Thoracic aorta (tissue), 2 donors: Measurements from ENCODE around the gene KRT72. TPM values are rescaled to one million over a fixed set of nuclear protein-coding genes. Genes with fewer than 3 reads are reported as not detected.

Experiments used
- ATAC-seq: fragments of 150-250 bp; one replicate; pipeline ENCODE4 v1.8.0; 2017; ENCODE audit warnings: low read depth; ENCODE audit not compliant: insufficient number of reproducible peaks, low FRiP score
- DNase-seq: peaks from one replicate; pipeline ENCODE4 v3.0.0-alpha.2; 2020; ENCODE audit warnings: low spot score
- H3K27ac ChIP-seq, 2 donors: fragments of 200-600 bp; sonication (generic); 1 replicate in 1 of 2; 2 replicates in 1 of 2; pipeline ENCODE4 v1.5.1; 2016; ENCODE audit warnings: mild to moderate bottlenecking in 2 of 2, moderate library complexity in 2 of 2
- H3K27me3 ChIP-seq: fragments of 200-600 bp; sonication (generic); replicated peaks from 2 replicates; pipeline ENCODE4 v1.6.0; 2016; ENCODE audit warnings: mild to moderate bottlenecking; ENCODE audit not compliant: insufficient read depth
- H3K36me3 ChIP-seq: fragments of 200-600 bp; sonication (generic); one replicate; pipeline ENCODE4 v1.5.1; 2016
- H3K4me1 ChIP-seq, 2 donors: fragments of 200-600 bp; sonication (generic); 1 replicate in 1 of 2; 2 replicates in 1 of 2; pipeline versions ENCODE4 v1.5.1 to v1.6.0; 2016; ENCODE audit warnings: low read depth in 2 of 2, mild to moderate bottlenecking in 1 of 2; ENCODE audit not compliant: control insufficient read depth in 1 of 2
- H3K4me3 ChIP-seq: fragments of 200-600 bp; sonication (generic); 2 replicates; pipeline ENCODE4 v1.5.1; 2016; ENCODE audit warnings: mild to moderate bottlenecking
- H3K9me3 ChIP-seq: fragments of 200-600 bp; sonication (generic); 2 replicates; pipeline ENCODE4 v1.5.1; 2016
- total RNA-seq, 2 donors: library from RNA; depleted of rRNA; stranded (reverse); fragments of >200 nt; gene quantifications; one replicate each; pipeline versions ENCODE4 v1.1.0 to v1.2.3, GENCODE V29; 2016
- TF ChIP-seq, protein P1 (sequence below): fragments of 200-600 bp; sonication (generic); IDR thresholded peaks from one replicate; pipeline ENCODE4 v1.5.1; 2019; ENCODE audit warnings: antibody characterized with exemption

KRT72 gene
- not detected for total RNA-seq

DNA sequence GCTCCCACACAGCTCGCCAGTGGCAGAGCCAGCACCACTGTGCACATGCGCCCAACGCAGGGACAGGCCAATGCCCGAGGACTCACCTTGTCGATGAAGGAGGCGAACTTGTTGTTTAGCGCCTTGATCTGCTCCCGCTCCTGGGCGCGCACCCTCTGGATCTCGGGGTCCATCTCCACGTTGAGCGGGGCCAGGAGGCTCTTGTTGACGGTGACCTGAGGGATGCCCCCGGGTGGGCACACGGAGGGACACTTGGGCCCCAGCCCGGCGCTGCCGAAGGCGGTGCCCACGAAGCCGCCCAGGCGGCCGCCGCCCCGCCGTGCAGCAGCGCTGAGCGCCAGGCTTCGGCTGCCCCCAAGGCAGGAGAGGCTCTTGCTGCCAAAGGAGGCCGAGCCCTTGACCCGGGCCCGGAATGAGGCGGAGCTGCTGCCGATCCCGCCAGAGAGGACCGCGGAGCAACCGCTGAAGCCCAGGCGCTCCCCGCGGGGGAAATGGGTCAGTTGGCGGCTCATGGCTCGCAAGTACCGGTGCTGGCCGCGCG is at the start of gene KRT72:
TSS of gene KRT72 (minus strand) at position 523 of the 541 bp plus-strand sequence. CDS start at position 512, 11 bp downstream.
- no peak for ATAC-seq
- H3K9me3 ChIP-seq = no peaks in the 10 kb centered on the region
- no peak within 1 kb of the TSS for H3K27ac ChIP-seq
- H3K36me3 ChIP-seq = no peaks in the 10 kb centered on the region
- TF ChIP-seq, protein P1, sequence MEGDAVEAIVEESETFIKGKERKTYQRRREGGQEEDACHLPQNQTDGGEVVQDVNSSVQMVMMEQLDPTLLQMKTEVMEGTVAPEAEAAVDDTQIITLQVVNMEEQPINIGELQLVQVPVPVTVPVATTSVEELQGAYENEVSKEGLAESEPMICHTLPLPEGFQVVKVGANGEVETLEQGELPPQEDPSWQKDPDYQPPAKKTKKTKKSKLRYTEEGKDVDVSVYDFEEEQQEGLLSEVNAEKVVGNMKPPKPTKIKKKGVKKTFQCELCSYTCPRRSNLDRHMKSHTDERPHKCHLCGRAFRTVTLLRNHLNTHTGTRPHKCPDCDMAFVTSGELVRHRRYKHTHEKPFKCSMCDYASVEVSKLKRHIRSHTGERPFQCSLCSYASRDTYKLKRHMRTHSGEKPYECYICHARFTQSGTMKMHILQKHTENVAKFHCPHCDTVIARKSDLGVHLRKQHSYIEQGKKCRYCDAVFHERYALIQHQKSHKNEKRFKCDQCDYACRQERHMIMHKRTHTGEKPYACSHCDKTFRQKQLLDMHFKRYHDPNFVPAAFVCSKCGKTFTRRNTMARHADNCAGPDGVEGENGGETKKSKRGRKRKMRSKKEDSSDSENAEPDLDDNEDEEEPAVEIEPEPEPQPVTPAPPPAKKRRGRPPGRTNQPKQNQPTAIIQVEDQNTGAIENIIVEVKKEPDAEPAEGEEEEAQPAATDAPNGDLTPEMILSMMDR = no peak
- H3K4me3 ChIP-seq = no peak within 1 kb of the TSS
- no peak for DNase-seq
- H3K27me3 ChIP-seq = no peaks in the 10 kb centered on the region
- no peaks in the 10 kb centered on the region for H3K4me1 ChIP-seq

DNA sequence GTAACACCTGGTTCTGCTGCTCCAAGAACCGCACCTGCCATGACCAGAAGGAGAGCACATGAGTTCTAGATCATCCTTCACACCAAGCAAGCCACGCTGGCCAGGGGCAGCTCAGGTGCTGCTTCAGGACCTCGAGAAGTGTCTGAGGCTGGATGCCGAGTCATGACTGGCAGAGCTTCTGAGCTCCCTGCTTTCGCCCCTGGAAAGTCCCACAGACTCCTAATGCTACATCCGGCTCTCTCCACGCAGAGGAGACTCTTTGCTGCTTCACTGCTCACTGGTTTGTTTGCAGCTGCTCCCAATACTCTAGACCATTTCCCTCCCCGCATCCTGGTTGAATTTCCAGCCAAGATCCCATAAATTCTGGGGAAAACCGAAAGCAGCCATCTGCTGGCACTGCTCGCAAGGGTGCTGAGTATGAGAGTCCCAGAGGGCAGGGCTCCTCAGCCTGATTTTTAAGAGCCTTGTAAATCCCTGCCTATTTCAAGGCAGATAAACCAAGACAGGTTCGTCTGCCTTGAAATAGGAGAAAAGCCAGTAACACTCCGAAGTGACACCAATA is 49.3 kb upstream of the KRT72 start:
- H3K4me1 ChIP-seq = no peaks in the 10 kb centered on the region
- DNase-seq (no peak), ATAC-seq (no peak)
- peak overlapping the region; percentile 31 for H3K4me3 ChIP-seq
- no peaks in the 10 kb centered on the region for H3K27me3 ChIP-seq
- H3K27ac ChIP-seq = no peak overlapping the region
- TF ChIP-seq, protein P1 = no peak
- H3K36me3 ChIP-seq = no peaks in the 10 kb centered on the region
- no peaks in the 10 kb centered on the region for H3K9me3 ChIP-seq

DNA sequence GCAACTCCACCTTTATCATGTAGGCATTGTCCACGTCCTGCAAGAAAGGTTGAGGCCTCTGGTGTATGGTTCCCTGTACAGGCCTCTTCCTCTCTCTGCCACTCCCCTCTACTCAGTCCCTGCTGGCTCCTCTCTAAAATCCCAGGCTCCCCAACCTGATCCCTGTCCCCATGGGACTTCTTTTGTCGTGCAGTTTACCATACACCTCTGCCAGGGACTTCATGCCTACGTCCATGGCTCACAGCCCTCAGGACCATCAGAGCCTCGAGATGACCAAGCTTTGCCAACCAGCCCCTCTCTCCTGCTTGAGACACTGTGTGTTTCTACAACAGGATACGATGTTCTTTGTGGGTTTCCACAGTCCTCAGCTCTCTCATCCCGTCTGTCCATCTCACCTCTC is 47.8 kb upstream of the KRT72 start:
- ATAC-seq (no peak), DNase-seq (no peak)
- Histone ChIP-seq H3K9me3 (no peaks in the 10 kb centered on the region), H3K36me3 (no peaks in the 10 kb centered on the region), H3K4me3 (no peak overlapping the region), H3K27me3 (no peaks in the 10 kb centered on the region), H3K4me1 (no peaks in the 10 kb centered on the region), H3K27ac (no peak overlapping the region)
- TF ChIP-seq, protein P1 = no peak

DNA sequence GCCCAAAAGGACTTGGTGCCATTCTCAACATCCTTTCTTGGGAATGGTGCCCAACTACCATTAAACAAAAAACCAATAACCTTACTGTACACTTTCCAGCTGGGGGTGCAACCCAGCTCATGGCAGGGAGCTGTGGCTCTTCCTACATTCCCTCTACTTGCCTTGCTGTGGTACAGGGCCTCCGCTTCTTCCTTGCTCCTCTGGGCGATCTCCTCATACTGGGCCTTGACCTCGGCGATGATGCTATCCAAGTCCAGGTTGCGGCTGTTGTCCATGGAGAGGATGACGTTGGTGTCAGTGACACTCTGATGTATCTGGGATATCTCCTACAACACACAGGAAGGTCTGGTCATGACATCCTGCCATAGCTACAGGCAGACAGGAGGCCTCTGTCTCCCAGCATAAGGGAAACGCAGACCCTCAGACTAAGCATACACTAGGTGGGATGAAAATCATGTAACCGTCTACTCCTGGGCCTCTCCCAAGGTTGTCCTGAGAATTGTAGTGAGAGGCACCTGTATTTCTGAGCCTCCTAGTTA is 46.8 kb upstream of the KRT72 start:
- no peaks in the 10 kb centered on the region for H3K9me3 ChIP-seq
- no peaks in the 10 kb centered on the region for H3K4me1 ChIP-seq
- ATAC-seq (no peak), DNase-seq (no peak)
- TF ChIP-seq, protein P1 = no peak
- H3K4me3 ChIP-seq = no peak overlapping the region
- H3K36me3 ChIP-seq = no peaks in the 10 kb centered on the region
- no peak overlapping the region for H3K27ac ChIP-seq
- H3K27me3 ChIP-seq = no peaks in the 10 kb centered on the region

DNA sequence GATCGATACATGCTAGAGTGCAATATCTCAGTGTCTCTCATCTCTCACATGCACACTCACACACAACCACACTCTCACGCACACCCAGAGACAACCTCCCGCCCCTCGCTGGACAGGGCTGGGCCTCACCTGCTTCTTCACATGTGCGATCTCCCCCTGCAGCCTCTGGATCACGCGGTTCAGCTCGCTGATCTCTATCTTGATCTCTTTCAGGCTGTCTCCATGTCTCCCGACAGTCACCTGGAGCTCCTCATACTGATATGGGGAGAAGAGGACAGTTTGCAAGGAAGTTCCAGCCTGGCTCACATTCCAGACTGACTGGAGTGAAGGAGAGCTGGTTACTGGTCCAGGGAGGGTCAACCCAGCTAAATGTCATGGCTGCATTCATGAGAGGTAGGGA is 46.3 kb upstream of the KRT72 start:
- Histone ChIP-seq H3K27me3 (no peaks in the 10 kb centered on the region), H3K4me1 (no peaks in the 10 kb centered on the region), H3K36me3 (no peaks in the 10 kb centered on the region), H3K9me3 (no peaks in the 10 kb centered on the region), H3K4me3 (no peak overlapping the region), H3K27ac (no peak overlapping the region)
- ATAC-seq = no peak
- TF ChIP-seq, protein P1 = no peak
- DNase-seq = no peak
